Mucosa of rectum (tissue), 2 donors: ENCODE measurements around the gene CALN1.
"Not testable (repeated sequence)": the region's sequence is repeated elsewhere in the genome, so short reads cannot be mapped to it uniquely, and the experiment has no call there.

Experiments used
- H3K27ac ChIP-seq, 2 donors: one replicate each; pipeline ENCODE4 v1.7.0; 2013; ENCODE audit warnings: inconsistent platforms in 2 of 2, low read depth in 2 of 2, low read length in 2 of 2
- H3K27me3 ChIP-seq, 2 donors: one replicate each; pipeline ENCODE4 v1.7.0; 2013; ENCODE audit warnings: low read length in 2 of 2; ENCODE audit not compliant: control insufficient read depth in 2 of 2, insufficient read depth in 2 of 2
- H3K36me3 ChIP-seq, 2 donors: one replicate each; pipeline ENCODE4 v1.7.0; 2013; ENCODE audit warnings: low read length in 2 of 2; ENCODE audit not compliant: control insufficient read depth in 2 of 2, insufficient read depth in 2 of 2
- H3K4me1 ChIP-seq, 2 donors: one replicate each; pipeline ENCODE4 v1.7.0; 2013; ENCODE audit warnings: low read length in 2 of 2, mild to moderate bottlenecking in 1 of 2; ENCODE audit not compliant: control insufficient read depth in 2 of 2, insufficient read depth in 2 of 2
- H3K4me3 ChIP-seq, 2 donors: one replicate each; pipeline ENCODE4 v1.7.0; 2013; ENCODE audit warnings: low read length in 2 of 2
- H3K9ac ChIP-seq, 2 donors: one replicate each; pipeline ENCODE4 v1.7.0; 2013; ENCODE audit warnings: low read length in 2 of 2, low read depth in 1 of 2, mild to moderate bottlenecking in 1 of 2
- H3K9me3 ChIP-seq, 2 donors: one replicate each; pipeline ENCODE4 v1.7.0; 2013; ENCODE audit warnings: low read length in 2 of 2; ENCODE audit not compliant: control insufficient read depth in 2 of 2
- donor health status: healthy.
- donor health status: Normal muscosa, but diverticular disease.

The CALN1 gene

DNA sequence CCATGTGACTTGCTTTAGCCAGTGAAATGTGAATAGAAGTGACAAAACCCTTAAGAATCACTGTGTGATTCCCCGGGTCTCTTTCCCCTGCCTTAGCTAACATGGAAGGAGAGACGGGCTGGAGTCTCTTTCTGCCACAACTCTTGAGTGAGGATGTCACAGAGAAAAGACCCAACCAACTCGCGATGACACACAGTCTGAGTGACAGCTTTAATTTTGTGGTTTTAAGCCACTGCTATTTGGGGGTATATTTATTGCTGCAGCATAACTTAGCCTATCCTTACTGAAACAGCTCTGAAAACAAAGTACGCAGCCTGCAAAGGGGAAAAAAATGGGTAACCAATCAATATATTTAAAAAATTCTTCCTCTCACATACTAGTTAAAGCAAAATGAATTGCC is 319.4 kb downstream of the CALN1 start:
- H3K4me3 ChIP-seq: no peak overlapping the region
- no peaks in the 10 kb centered on the region for H3K27me3 ChIP-seq
- H3K9ac ChIP-seq: no peak overlapping the region
- no peaks in the 10 kb centered on the region for H3K9me3 ChIP-seq
- no peak overlapping the region for H3K27ac ChIP-seq
- H3K4me1 ChIP-seq: no peaks in the 10 kb centered on the region
- H3K36me3 ChIP-seq: no peaks in the 10 kb centered on the region

DNA sequence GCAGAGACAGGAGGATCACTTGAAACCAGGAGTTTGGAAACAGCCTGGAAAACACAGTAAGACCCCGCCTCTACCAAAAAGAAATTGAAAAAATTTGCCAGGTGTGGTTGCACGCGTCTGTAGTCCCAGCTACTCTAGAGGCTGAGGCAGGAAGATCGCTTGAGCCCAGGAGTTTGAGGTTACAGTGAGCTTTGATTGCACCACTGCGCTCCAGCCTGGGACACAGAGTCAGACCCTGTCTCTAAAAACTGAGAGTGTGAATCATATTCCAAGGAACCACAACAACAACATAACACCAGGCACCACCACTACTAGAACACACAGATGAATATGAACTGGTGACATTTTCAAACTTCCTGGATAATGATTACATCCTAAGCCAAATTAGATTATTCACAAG is 324.2 kb downstream of the CALN1 start:
- no peak overlapping the region for H3K4me3 ChIP-seq
- H3K9ac ChIP-seq: no peak overlapping the region
- no peaks in the 10 kb centered on the region for H3K27me3 ChIP-seq
- no peaks in the 10 kb centered on the region for H3K4me1 ChIP-seq
- H3K27ac ChIP-seq: no peak overlapping the region
- no peaks in the 10 kb centered on the region for H3K9me3 ChIP-seq
- H3K36me3 ChIP-seq: no peaks in the 10 kb centered on the region

DNA sequence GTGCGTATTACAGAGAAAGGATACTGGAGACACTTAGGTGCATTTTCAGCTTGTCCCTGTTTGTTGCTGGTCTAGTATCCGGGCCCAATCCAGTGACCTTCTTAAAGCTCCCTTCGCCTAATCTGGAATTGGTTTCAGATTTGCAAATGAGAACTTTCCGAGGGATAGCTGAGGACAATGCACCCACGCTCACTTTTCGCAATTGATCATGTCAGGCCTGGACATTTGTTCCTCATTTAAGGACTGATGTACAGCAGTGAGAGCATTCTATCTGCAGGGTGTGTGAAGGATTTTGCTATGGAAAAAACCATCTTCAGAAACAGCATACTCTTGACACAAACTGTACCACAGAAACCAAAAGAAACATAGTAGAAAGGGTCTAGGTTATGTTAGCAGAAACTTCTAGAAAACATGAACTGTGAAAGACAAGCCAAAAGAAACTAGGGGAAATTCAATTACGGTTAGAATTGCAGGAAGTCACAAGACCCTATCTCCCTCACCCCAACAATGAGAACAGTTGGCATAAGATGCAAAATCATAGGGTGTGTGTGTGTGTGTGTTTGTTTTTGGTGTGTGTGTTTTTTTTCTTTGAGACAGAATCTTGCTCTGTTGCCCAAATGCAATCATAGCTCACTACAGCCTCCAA is 331.1 kb downstream of the CALN1 start:
- Histone ChIP-seq H3K9me3 (peaks cover 0 to 4% of the 10 kb centered on the region in 2 donors), H3K36me3 (no peaks in the 10 kb centered on the region), H3K4me1 (no peaks in the 10 kb centered on the region), H3K4me3 (no peak overlapping the region), H3K27me3 (no peaks in the 10 kb centered on the region), H3K9ac (no peak overlapping the region), H3K27ac (no peak overlapping the region)

DNA sequence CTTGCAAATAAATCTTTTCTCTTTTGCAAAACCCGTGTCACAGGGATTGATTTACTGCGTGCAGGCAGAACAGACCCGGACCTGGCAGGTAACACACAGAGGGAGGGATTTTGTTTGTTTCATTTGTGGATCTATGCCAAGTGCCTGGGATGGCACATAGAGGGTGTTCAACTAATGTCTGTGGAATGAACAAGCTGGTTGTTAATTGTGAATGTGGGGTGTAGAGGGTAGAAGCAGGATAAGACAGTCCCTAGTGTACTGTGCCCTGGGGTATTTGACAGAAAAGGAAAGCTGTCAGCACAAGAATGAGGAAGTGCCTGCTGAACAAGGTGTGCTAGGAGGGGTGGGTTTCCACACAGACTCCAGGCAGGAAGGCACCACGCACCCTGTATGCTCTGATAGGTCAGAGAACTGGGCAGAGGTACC is 331.8 kb downstream of the CALN1 start:
- Histone ChIP-seq H3K27ac (no peak overlapping the region), H3K4me3 (no peak overlapping the region), H3K9ac (no peak overlapping the region), H3K9me3 (peaks cover 3 to 4% of the 10 kb centered on the region in 2 donors), H3K36me3 (no peaks in the 10 kb centered on the region), H3K4me1 (no peaks in the 10 kb centered on the region), H3K27me3 (no peaks in the 10 kb centered on the region)

DNA sequence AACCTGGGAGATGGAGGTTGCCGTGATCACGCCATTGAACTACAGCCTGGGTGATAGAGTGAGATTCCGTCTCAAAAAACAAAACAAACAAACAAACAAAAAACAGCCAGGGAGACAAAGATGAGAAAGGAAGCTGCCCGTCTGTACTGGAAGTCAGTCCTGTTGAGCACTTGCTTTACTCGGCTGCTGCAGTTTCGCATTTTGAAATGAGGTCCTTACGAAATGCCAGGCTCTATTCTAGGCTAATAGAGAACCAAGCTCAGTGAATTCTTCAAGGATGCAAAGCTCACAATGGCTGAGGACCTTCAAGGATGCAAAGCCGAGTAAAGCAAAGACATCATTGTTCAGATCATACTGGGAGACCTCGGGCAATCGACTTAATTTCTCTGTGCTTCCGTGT is 333.3 kb downstream of the CALN1 start:
- Histone ChIP-seq H3K27me3 (no peaks in the 10 kb centered on the region), H3K27ac (no peak overlapping the region), H3K36me3 (no peaks in the 10 kb centered on the region), H3K9ac (no peak overlapping the region), H3K4me1 (no peaks in the 10 kb centered on the region), H3K4me3 (no peak overlapping the region), H3K9me3 (peaks cover 3 to 4% of the 10 kb centered on the region in 2 donors)

DNA sequence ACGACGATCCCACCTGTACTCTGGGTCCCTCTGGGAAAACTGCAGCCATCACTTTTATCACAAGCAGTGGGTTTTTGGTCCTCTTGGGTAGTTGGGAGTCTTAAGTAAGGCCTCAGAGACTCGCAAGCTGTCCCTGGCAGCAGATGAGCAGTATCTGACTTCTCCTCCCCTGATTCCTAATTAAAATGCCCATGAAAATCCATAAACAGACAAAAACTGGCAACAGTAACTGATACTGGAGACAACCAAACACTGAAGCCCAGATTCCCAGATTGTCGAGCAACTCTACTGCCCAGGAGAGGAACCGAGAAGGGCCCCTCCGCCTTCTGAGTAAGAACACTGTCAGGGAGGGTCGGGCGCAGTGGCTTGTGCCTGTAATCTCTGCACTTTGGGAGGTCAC is 333.8 kb downstream of the CALN1 start:
- no peak overlapping the region for H3K4me3 ChIP-seq
- no peaks in the 10 kb centered on the region for H3K27me3 ChIP-seq
- H3K9me3 ChIP-seq: peaks cover 3 to 4% of the 10 kb centered on the region in 2 donors
- no peak overlapping the region for H3K27ac ChIP-seq
- H3K4me1 ChIP-seq: no peaks in the 10 kb centered on the region
- H3K9ac ChIP-seq: no peak overlapping the region
- no peaks in the 10 kb centered on the region for H3K36me3 ChIP-seq

DNA sequence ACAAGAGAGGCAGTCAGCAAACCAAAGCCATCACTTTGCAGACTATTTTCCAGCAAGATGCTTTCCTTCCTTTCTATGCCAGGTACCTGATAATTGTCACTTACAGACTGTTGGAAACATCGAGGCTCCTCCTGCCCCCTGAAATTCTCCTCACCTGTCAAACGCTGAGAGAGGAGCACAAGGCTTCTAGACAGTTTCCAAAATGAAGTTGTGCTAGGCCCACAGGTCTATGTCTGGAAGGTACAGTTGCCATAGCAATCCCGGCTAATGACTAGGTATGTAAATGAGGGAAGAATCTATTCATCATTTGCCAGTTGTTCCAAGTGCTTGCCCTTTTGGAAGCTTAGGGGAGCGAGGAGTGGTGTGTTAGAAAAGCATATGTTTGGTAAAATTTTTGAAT is 334.4 kb downstream of the CALN1 start:
- H3K27me3 ChIP-seq: no peaks in the 10 kb centered on the region
- H3K36me3 ChIP-seq: no peaks in the 10 kb centered on the region
- H3K4me1 ChIP-seq: no peaks in the 10 kb centered on the region
- peaks cover 3 to 4% of the 10 kb centered on the region in 2 donors for H3K9me3 ChIP-seq
- H3K27ac ChIP-seq: no peak overlapping the region
- no peak overlapping the region for H3K9ac ChIP-seq
- no peak overlapping the region for H3K4me3 ChIP-seq

DNA sequence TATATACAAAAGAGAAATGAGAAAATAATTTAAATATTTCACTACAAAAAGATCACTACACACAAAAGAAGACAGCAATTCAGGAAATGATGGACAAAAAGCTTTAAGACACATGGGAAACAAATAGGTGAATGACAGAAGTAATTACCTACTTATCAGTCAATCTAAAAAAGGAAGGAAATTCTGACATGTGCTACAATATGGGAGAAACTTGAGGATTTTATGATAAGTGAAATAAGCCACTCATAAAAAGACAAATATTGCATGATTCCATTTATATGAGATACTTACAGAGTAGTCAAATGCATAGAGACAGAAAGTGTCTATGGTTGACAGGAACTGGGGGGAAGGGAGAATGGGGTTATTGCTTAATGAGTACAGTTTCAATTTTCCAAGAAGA is 339.2 kb downstream of the CALN1 start:
- H3K27ac ChIP-seq: no peak overlapping the region
- H3K9ac ChIP-seq: no peak overlapping the region
- H3K36me3 ChIP-seq: no peaks in the 10 kb centered on the region
- no peaks in the 10 kb centered on the region for H3K4me1 ChIP-seq
- peaks cover 0 to 3% of the 10 kb centered on the region in 2 donors for H3K9me3 ChIP-seq
- H3K4me3 ChIP-seq: no peak overlapping the region
- no peaks in the 10 kb centered on the region for H3K27me3 ChIP-seq

DNA sequence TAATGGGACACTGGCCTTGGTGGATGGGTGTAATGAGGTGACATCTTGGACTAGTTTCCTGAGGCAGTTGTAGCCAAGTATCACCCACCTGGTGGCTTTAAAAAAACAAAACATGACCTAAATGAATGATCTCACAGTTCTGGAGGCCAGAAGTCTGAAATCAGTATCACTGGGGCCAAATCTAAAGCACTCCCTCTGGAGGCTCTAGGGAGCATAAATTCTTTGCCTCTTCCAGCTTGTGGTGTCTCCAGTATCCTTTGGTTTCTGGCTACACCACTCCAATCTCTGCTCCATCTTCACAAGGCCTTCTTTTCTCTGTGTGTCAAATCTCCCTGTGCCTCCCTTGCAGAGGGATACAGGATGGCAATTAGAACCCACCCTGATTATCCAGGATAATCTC is 342.9 kb downstream of the CALN1 start:
- H3K9ac ChIP-seq: no peak overlapping the region
- H3K9me3 ChIP-seq: no peaks in the 10 kb centered on the region
- no peaks in the 10 kb centered on the region for H3K27me3 ChIP-seq
- H3K4me3 ChIP-seq: no peak overlapping the region
- no peak overlapping the region for H3K27ac ChIP-seq
- H3K4me1 ChIP-seq: no peaks in the 10 kb centered on the region
- H3K36me3 ChIP-seq: no peaks in the 10 kb centered on the region

DNA sequence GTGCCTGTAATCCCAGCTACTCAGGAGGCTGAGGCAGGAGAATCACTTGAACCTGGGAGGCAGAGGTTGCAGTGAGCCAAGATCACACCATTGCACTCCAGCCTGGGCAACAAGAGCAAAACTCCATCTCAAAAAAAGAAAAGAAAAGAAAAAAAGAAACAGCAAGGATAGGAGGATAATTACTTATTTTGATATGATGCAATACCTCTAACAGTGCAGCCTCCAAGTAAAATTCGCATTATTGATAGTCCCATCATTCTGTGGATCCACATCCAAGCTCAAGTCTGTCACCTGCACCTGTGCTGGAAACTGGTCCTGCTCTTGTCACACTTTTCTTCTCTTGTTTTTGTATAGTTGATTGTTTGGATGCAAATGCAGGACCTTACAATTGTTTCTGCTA is 346.4 kb downstream of the CALN1 start:
- H3K4me3 ChIP-seq, H3K9ac ChIP-seq, H3K27me3 ChIP-seq, H3K4me1 ChIP-seq, H3K36me3 ChIP-seq, H3K9me3 ChIP-seq, H3K27ac ChIP-seq: not testable (repeated sequence)

DNA sequence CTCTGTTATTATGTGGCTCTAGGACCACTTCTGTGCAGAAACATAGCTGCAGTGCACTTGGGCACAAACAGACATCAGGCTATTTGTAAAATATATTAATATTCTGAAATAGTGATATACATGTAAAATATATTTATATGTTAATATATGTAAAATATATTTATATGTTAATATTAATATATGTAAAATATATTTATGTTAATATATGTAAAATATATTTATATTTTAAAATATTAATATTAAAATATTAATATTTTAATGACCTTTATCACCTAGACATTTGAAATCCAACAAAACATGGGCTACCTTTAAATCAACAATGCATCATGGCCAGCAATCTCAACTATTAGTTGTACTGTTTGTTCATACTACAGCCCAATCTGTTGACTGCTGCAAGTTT is 347.2 kb downstream of the CALN1 start:
- no peaks in the 10 kb centered on the region for H3K36me3 ChIP-seq
- H3K27me3 ChIP-seq: no peaks in the 10 kb centered on the region
- H3K4me3 ChIP-seq: no peak overlapping the region
- no peak overlapping the region for H3K9ac ChIP-seq
- no peak overlapping the region for H3K27ac ChIP-seq
- no peaks in the 10 kb centered on the region for H3K4me1 ChIP-seq
- no peaks in the 10 kb centered on the region for H3K9me3 ChIP-seq
